Muscle of arm (tissue), 12 donors: Measurements from ENCODE around the gene CD164L2. TPM values are rescaled to one million over a fixed set of nuclear protein-coding genes. Genes with fewer than 3 reads are reported as not detected.
"Not testable (repeated sequence)": the region's sequence is repeated elsewhere in the genome, so short reads cannot be mapped to it uniquely, and the experiment has no call there.

Source experiments
- DNase-seq: peaks from one replicate; pipeline ENCODE4 v3.0.0-alpha.2; 2013
- polyA plus RNA-seq, 12 donors: library from polyadenylated mRNA; unstranded; fragments of 120-200 nt; gene quantifications; one replicate each; pipeline ENCODE4 v1.2.1, GENCODE V29; 2013; ENCODE audit not compliant: insufficient read length in 12 of 12

The CD164L2 gene
- polyA plus RNA-seq, 12 donors = 0.12 to 0.55 TPM; not detected in 10

- DNase-seq = no peak
Measured at GRCh38 chr1:27388337-27389005, 5.3 kb upstream of the CD164L2 start.

GRCh38 chr1:27384797-27385196, 1.7 kb upstream of the CD164L2 start:
- DNase-seq = not testable (repeated sequence)

GRCh38 chr1:27383661-27384060, 528 bp upstream of the CD164L2 start:
- DNase-seq = no peak

- DNase-seq = no peak
Measured at GRCh38 chr1:27381969-27382762, 967 bp downstream of the CD164L2 start.

- no peak for DNase-seq
Measured at GRCh38 chr1:27380766-27381733, 2.1 kb downstream of the CD164L2 start.

- DNase-seq = no peak
Measured at GRCh38 chr1:27380224-27380623, 2.9 kb downstream of the CD164L2 start.

GRCh38 chr1:27379564-27380122, 3.5 kb downstream of the CD164L2 start:
- no peak for DNase-seq

GRCh38 chr1:27377760-27378495, 5.2 kb downstream of the CD164L2 start:
- no peak for DNase-seq

- DNase-seq = no peak
Measured at GRCh38 chr1:27374362-27375086, 8.6 kb downstream of the CD164L2 start, which contains the start of gene FCN3. Gene FCN3 (minus strand): TSS chr1:27374824. CDS start chr1:27374818, 6 bp downstream.

GRCh38 chr1:27372808-27373690, 10.1 kb downstream of the CD164L2 start:
- DNase-seq = no peak

- no peak for DNase-seq
Measured at GRCh38 chr1:27372022-27372807, 10.9 kb downstream of the CD164L2 start.

GRCh38 chr1:27368869-27369582, 14.1 kb downstream of the CD164L2 start:
- DNase-seq = no peak

GRCh38 chr1:27367160-27367650, 15.9 kb downstream of the CD164L2 start:
- DNase-seq = no peak

- peak; percentile 62 for DNase-seq
Measured at GRCh38 chr1:27366411-27367159, 16.5 kb downstream of the CD164L2 start, which contains the start of gene MAP3K6. Gene MAP3K6 (minus strand): TSS chr1:27366961. CDS start chr1:27366597, 364 bp downstream.

GRCh38 chr1:27366113-27366410, 17.1 kb downstream of the CD164L2 start:
- DNase-seq = peak; percentile 69

- DNase-seq = peak; percentile 91
Measured at GRCh38 chr1:27365372-27366112, 17.6 kb downstream of the CD164L2 start.
